ENCODE measurements around the gene UGT2B7. TPM values are rescaled to one million over a fixed set of nuclear protein-coding genes. Genes with fewer than 3 reads are reported as not detected.

Gene UGT2B7
- total and polyA plus RNA-seq, 2 experiments from 2014 or later: not detected

DNA sequence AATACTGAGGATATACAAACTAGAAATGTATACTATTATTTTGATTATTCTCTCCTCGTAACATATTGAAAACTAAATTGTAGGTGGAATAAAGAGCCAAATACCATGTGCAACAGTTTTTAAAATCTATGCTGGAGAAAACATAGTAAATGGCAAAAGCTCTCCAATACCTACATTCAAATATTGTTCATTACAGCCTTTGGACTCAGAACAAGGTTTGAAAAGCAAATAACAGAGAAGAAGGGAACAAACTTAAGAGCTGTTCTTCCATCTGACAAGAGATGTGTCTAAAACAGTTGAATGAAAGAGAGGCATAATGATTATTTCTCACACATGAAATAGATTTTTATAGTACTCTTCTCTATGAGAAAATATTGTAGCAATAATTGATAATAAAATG lies 25.0 kb upstream of the UGT2B7 start:
- no peaks in the 10 kb centered on the region for H3K4me1 ChIP-seq (ENCODE audit: insufficient read depth)
- no peak for ATAC-seq
- H3K36me3 ChIP-seq (ENCODE audit: insufficient read depth): no peaks in the 10 kb centered on the region
- H3F3A ChIP-seq (replicated peaks; ENCODE audit: low read depth): no peaks in the 10 kb centered on the region
- no peaks in the 10 kb centered on the region for H3K27me3 ChIP-seq (ENCODE audit: insufficient read depth)
- H3K27ac ChIP-seq (ENCODE audit: low read depth): no peak overlapping the region
- H2AFZ ChIP-seq: no peak overlapping the region
- H4K20me1 ChIP-seq (replicated peaks; ENCODE audit: insufficient read depth): no peaks in the 10 kb centered on the region
- Mint-ChIP-seq H3K27ac (no peak overlapping the region), H3K4me1 (no peaks in the 10 kb centered on the region), H3K4me3 (no peak overlapping the region), H3K9me3 (no peaks in the 10 kb centered on the region), H3K36me3 (ENCODE audit: low read depth) (no peaks in the 10 kb centered on the region), H3K27me3 (ENCODE audit: insufficient read depth, low read depth, poor library complexity) (no peaks in the 10 kb centered on the region)
- H3K79me2 ChIP-seq (replicated peaks; ENCODE audit: insufficient read depth): no peaks in the 10 kb centered on the region
- no peak for DNase-seq (ENCODE audit: low spot score)
- no peak overlapping the region for H3K4me2 ChIP-seq
- no peak overlapping the region for H3K4me3 ChIP-seq
- TF ChIP-seq STAT1 (IDR thresholded peaks at IDR 0.05; ENCODE audit: unreplicated experiment): no peak
- TF ChIP-seq, protein P1, sequence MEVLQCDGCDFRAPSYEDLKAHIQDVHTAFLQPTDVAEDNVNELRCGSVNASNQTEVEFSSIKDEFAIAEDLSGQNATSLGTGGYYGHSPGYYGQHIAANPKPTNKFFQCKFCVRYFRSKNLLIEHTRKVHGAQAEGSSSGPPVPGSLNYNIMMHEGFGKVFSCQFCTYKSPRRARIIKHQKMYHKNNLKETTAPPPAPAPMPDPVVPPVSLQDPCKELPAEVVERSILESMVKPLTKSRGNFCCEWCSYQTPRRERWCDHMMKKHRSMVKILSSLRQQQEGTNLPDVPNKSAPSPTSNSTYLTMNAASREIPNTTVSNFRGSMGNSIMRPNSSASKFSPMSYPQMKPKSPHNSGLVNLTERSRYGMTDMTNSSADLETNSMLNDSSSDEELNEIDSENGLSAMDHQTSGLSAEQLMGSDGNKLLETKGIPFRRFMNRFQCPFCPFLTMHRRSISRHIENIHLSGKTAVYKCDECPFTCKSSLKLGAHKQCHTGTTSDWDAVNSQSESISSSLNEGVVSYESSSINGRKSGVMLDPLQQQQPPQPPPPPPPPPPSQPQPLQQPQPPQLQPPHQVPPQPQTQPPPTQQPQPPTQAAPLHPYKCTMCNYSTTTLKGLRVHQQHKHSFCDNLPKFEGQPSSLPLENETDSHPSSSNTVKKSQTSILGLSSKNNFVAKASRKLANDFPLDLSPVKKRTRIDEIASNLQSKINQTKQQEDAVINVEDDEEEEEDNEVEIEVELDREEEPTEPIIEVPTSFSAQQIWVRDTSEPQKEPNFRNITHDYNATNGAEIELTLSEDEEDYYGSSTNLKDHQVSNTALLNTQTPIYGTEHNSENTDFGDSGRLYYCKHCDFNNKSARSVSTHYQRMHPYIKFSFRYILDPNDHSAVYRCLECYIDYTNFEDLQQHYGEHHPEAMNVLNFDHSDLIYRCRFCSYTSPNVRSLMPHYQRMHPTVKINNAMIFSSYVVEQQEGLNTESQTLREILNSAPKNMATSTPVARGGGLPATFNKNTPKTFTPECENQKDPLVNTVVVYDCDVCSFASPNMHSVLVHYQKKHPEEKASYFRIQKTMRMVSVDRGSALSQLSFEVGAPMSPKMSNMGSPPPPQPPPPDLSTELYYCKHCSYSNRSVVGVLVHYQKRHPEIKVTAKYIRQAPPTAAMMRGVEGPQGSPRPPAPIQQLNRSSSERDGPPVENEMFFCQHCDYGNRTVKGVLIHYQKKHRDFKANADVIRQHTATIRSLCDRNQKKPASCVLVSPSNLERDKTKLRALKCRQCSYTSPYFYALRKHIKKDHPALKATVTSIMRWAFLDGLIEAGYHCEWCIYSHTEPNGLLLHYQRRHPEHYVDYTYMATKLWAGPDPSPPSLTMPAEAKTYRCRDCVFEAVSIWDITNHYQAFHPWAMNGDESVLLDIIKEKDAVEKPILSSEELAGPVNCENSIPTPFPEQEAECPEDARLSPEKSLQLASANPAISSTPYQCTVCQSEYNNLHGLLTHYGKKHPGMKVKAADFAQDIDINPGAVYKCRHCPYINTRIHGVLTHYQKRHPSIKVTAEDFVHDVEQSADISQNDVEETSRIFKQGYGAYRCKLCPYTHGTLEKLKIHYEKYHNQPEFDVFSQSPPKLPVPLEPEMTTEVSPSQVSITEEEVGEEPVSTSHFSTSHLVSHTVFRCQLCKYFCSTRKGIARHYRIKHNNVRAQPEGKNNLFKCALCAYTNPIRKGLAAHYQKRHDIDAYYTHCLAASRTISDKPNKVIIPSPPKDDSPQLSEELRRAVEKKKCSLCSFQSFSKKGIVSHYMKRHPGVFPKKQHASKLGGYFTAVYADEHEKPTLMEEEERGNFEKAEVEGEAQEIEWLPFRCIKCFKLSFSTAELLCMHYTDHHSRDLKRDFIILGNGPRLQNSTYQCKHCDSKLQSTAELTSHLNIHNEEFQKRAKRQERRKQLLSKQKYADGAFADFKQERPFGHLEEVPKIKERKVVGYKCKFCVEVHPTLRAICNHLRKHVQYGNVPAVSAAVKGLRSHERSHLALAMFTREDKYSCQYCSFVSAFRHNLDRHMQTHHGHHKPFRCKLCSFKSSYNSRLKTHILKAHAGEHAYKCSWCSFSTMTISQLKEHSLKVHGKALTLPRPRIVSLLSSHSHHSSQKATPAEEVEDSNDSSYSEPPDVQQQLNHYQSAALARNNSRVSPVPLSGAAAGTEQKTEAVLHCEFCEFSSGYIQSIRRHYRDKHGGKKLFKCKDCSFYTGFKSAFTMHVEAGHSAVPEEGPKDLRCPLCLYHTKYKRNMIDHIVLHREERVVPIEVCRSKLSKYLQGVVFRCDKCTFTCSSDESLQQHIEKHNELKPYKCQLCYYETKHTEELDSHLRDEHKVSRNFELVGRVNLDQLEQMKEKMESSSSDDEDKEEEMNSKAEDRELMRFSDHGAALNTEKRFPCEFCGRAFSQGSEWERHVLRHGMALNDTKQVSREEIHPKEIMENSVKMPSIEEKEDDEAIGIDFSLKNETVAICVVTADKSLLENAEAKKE (CRISPR knock-in tag; IDR thresholded peaks at IDR 0.05): no peak
- TF ChIP-seq CREB1 (CRISPR knock-in tag; IDR thresholded peaks at IDR 0.05; ENCODE audit: low read depth): no peak
- no peak for TF ChIP-seq NANOG (IDR thresholded peaks at IDR 0.05; ENCODE audit: borderline replicate concordance)
- no peak for TF ChIP-seq ZNF114 (CRISPR knock-in tag; IDR thresholded peaks at IDR 0.05)
- TF ChIP-seq EZH2 (IDR thresholded peaks at IDR 0.05; ENCODE audit: low read depth, unreplicated experiment): no peak
- TF ChIP-seq, protein P2, sequence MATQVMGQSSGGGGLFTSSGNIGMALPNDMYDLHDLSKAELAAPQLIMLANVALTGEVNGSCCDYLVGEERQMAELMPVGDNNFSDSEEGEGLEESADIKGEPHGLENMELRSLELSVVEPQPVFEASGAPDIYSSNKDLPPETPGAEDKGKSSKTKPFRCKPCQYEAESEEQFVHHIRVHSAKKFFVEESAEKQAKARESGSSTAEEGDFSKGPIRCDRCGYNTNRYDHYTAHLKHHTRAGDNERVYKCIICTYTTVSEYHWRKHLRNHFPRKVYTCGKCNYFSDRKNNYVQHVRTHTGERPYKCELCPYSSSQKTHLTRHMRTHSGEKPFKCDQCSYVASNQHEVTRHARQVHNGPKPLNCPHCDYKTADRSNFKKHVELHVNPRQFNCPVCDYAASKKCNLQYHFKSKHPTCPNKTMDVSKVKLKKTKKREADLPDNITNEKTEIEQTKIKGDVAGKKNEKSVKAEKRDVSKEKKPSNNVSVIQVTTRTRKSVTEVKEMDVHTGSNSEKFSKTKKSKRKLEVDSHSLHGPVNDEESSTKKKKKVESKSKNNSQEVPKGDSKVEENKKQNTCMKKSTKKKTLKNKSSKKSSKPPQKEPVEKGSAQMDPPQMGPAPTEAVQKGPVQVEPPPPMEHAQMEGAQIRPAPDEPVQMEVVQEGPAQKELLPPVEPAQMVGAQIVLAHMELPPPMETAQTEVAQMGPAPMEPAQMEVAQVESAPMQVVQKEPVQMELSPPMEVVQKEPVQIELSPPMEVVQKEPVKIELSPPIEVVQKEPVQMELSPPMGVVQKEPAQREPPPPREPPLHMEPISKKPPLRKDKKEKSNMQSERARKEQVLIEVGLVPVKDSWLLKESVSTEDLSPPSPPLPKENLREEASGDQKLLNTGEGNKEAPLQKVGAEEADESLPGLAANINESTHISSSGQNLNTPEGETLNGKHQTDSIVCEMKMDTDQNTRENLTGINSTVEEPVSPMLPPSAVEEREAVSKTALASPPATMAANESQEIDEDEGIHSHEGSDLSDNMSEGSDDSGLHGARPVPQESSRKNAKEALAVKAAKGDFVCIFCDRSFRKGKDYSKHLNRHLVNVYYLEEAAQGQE (IDR thresholded peaks at IDR 0.05; ENCODE audit: unreplicated experiment): no peak
- no peak for TF ChIP-seq JUNB (IDR thresholded peaks at IDR 0.05; ENCODE audit: unreplicated experiment)
- TF ChIP-seq EZH2phosphoT487 (IDR thresholded peaks at IDR 0.05; ENCODE audit: unreplicated experiment): no peak
- TF ChIP-seq, protein P3, sequence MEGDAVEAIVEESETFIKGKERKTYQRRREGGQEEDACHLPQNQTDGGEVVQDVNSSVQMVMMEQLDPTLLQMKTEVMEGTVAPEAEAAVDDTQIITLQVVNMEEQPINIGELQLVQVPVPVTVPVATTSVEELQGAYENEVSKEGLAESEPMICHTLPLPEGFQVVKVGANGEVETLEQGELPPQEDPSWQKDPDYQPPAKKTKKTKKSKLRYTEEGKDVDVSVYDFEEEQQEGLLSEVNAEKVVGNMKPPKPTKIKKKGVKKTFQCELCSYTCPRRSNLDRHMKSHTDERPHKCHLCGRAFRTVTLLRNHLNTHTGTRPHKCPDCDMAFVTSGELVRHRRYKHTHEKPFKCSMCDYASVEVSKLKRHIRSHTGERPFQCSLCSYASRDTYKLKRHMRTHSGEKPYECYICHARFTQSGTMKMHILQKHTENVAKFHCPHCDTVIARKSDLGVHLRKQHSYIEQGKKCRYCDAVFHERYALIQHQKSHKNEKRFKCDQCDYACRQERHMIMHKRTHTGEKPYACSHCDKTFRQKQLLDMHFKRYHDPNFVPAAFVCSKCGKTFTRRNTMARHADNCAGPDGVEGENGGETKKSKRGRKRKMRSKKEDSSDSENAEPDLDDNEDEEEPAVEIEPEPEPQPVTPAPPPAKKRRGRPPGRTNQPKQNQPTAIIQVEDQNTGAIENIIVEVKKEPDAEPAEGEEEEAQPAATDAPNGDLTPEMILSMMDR (conservative IDR thresholded peaks at IDR 0.05; ENCODE audit: low read depth in 2 of 2): no peak
- no peak for TF ChIP-seq ZNF331 (CRISPR knock-in tag; IDR thresholded peaks at IDR 0.05; ENCODE audit: low read depth)
- TF ChIP-seq, protein P4, sequence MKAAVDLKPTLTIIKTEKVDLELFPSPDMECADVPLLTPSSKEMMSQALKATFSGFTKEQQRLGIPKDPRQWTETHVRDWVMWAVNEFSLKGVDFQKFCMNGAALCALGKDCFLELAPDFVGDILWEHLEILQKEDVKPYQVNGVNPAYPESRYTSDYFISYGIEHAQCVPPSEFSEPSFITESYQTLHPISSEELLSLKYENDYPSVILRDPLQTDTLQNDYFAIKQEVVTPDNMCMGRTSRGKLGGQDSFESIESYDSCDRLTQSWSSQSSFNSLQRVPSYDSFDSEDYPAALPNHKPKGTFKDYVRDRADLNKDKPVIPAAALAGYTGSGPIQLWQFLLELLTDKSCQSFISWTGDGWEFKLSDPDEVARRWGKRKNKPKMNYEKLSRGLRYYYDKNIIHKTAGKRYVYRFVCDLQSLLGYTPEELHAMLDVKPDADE (IDR thresholded peaks at IDR 0.05): no peak
- TF ChIP-seq POLR2AphosphoS5 (IDR thresholded peaks at IDR 0.05; ENCODE audit: low read depth): no peak
- no peaks in the 10 kb centered on the region for H3K9me2 ChIP-seq (ENCODE audit: insufficient read depth)

All from GM23338 (cell line).